ENCODE data around the gene TNIK. TPM values are rescaled to one million over a fixed set of nuclear protein-coding genes. Genes with fewer than 3 reads are reported as not detected.
"Not testable (repeated sequence)": the region's sequence is repeated elsewhere in the genome, so short reads cannot be mapped to it uniquely, and the experiment has no call there.

Gene TNIK
- total and polyA plus RNA-seq, 2 experiments from 2014 or later = 7.4 to 13.8 TPM

- no peak overlapping the region for H3K4me2 ChIP-seq
Observed at GRCh38 chr3:171452328-171452727, 7.9 kb downstream of the TNIK start.

GRCh38 chr3:171451915-171452314 is 8.3 kb downstream of the TNIK start:
- H2AFZ ChIP-seq = no peak overlapping the region
- no peaks in the 10 kb centered on the region for H3K27me3 ChIP-seq
- no peak for DNase-seq (ENCODE audit: low spot score)
- WGBS (ENCODE audit: low lambda C conversion rate, missing lambda C conversion rate) = 96% methylated on average over 5 of the region's 5 CpGs
- no peak for TF ChIP-seq EZH2phosphoT487 (IDR thresholded peaks at IDR 0.05; ENCODE audit: low read depth, severe bottlenecking, unreplicated experiment)
- no peak for TF ChIP-seq EZH2 (IDR thresholded peaks at IDR 0.05; ENCODE audit: borderline replicate concordance)
- TF ChIP-seq, protein P1, sequence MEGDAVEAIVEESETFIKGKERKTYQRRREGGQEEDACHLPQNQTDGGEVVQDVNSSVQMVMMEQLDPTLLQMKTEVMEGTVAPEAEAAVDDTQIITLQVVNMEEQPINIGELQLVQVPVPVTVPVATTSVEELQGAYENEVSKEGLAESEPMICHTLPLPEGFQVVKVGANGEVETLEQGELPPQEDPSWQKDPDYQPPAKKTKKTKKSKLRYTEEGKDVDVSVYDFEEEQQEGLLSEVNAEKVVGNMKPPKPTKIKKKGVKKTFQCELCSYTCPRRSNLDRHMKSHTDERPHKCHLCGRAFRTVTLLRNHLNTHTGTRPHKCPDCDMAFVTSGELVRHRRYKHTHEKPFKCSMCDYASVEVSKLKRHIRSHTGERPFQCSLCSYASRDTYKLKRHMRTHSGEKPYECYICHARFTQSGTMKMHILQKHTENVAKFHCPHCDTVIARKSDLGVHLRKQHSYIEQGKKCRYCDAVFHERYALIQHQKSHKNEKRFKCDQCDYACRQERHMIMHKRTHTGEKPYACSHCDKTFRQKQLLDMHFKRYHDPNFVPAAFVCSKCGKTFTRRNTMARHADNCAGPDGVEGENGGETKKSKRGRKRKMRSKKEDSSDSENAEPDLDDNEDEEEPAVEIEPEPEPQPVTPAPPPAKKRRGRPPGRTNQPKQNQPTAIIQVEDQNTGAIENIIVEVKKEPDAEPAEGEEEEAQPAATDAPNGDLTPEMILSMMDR (IDR thresholded peaks at IDR 0.05; ENCODE audit: poor library complexity) = no peak
- no peak overlapping the region for H3K27ac ChIP-seq
- no peaks in the 10 kb centered on the region for H3K36me3 ChIP-seq (replicated peaks; ENCODE audit: insufficient read depth, low read depth)
- H3K4me2 ChIP-seq = no peak overlapping the region
- H4K20me1 ChIP-seq (ENCODE audit: insufficient read depth, poor library complexity, severe bottlenecking) = no peaks in the 10 kb centered on the region
- H3K79me2 ChIP-seq = peaks cover 74% of the 10 kb centered on the region
- no peaks in the 10 kb centered on the region for H3K9me3 ChIP-seq (ENCODE audit: low read depth)
- no peaks in the 10 kb centered on the region for H3K9me2 ChIP-seq (replicated peaks; ENCODE audit: insufficient read depth)
- no peak overlapping the region for H3K4me3 ChIP-seq
- peaks cover 4% of the 10 kb centered on the region for H3K4me1 ChIP-seq (ENCODE audit: insufficient read depth)

More at GRCh38 chr3:171452328-171452727, 7.9 kb downstream of the TNIK start:
- no peak overlapping the region for H3K27ac ChIP-seq
- no peaks in the 10 kb centered on the region for H3K36me3 ChIP-seq (replicated peaks; ENCODE audit: insufficient read depth, low read depth)
- no peaks in the 10 kb centered on the region for H3K9me2 ChIP-seq (replicated peaks; ENCODE audit: insufficient read depth)
- no peaks in the 10 kb centered on the region for H4K20me1 ChIP-seq (ENCODE audit: insufficient read depth, poor library complexity, severe bottlenecking)
- no peaks in the 10 kb centered on the region for H3K9me3 ChIP-seq (ENCODE audit: low read depth)
- no peaks in the 10 kb centered on the region for H3K27me3 ChIP-seq
- peaks cover 74% of the 10 kb centered on the region for H3K79me2 ChIP-seq
- H3K4me1 ChIP-seq (ENCODE audit: insufficient read depth) = peaks cover 8% of the 10 kb centered on the region
- H2AFZ ChIP-seq = no peak overlapping the region
- 79% methylated on average over 5 of the region's 5 CpGs for WGBS (ENCODE audit: low lambda C conversion rate, missing lambda C conversion rate)
- no peak overlapping the region for H3K4me3 ChIP-seq
- DNase-seq (ENCODE audit: low spot score) = no peak
- TF ChIP-seq EZH2phosphoT487 (IDR thresholded peaks at IDR 0.05; ENCODE audit: low read depth, severe bottlenecking, unreplicated experiment) = no peak
- TF ChIP-seq, protein P1 (IDR thresholded peaks at IDR 0.05; ENCODE audit: poor library complexity) = no peak
- TF ChIP-seq EZH2 (IDR thresholded peaks at IDR 0.05; ENCODE audit: borderline replicate concordance) = no peak

DNA sequence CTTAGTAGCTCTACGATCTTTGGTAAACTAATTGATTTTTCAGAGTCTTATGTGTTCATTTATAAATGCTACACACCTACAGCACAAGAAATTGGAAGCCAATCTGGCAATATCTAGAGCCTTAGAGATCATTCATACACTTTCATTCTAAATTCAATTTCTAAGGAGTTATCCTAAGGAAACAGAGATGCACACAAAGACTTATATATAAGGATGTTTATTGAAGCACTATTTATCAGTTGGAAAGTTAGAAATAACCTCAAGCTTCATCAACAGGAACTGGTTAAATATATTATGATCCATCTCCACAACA is 12.7 kb downstream of the TNIK start:
- not testable (repeated sequence) for H3K9me2 ChIP-seq (replicated peaks; ENCODE audit: insufficient read depth); H3K4me1 ChIP-seq (ENCODE audit: insufficient read depth); H3K36me3 ChIP-seq (replicated peaks; ENCODE audit: insufficient read depth, low read depth); H4K20me1 ChIP-seq (ENCODE audit: insufficient read depth, poor library complexity, severe bottlenecking); H3K4me3 ChIP-seq; DNase-seq (ENCODE audit: low spot score); H3K4me2 ChIP-seq; H3K27ac ChIP-seq; H2AFZ ChIP-seq; H3K27me3 ChIP-seq; H3K9me3 ChIP-seq (ENCODE audit: low read depth)
- H3K79me2 ChIP-seq = peaks cover 52% of the 10 kb centered on the region
- 75% methylated on average over 1 of the region's 1 CpG for WGBS (ENCODE audit: low lambda C conversion rate, missing lambda C conversion rate)

GRCh38 chr3:171446801-171447578 is 13.2 kb downstream of the TNIK start:
- Histone ChIP-seq H2AFZ (no peak overlapping the region), H3K9me3 (ENCODE audit: low read depth) (no peaks in the 10 kb centered on the region), H3K27me3 (no peaks in the 10 kb centered on the region), H3K9me2 (replicated peaks; ENCODE audit: insufficient read depth) (no peaks in the 10 kb centered on the region), H3K4me2 (no peak overlapping the region), H3K4me1 (ENCODE audit: insufficient read depth) (no peaks in the 10 kb centered on the region), H3K27ac (no peak overlapping the region), H3K79me2 (peaks cover 48% of the 10 kb centered on the region), H4K20me1 (ENCODE audit: insufficient read depth, poor library complexity, severe bottlenecking) (no peaks in the 10 kb centered on the region), H3K4me3 (no peak overlapping the region), H3K36me3 (replicated peaks; ENCODE audit: insufficient read depth, low read depth) (no peaks in the 10 kb centered on the region)
- peak; percentile 17 for DNase-seq (ENCODE audit: low spot score)
- TF ChIP-seq, protein P1 (IDR thresholded peaks at IDR 0.05; ENCODE audit: poor library complexity) = no peak
- TF ChIP-seq EZH2phosphoT487 (IDR thresholded peaks at IDR 0.05; ENCODE audit: low read depth, severe bottlenecking, unreplicated experiment) (no peak), EZH2 (IDR thresholded peaks at IDR 0.05; ENCODE audit: borderline replicate concordance) (no peak)
- 81% methylated on average over 12 of the region's 12 CpGs for WGBS (ENCODE audit: low lambda C conversion rate, missing lambda C conversion rate)

Measured in hepatocyte (in vitro differentiated cells).